Measurements from ENCODE around the gene SLC41A1.
A peak's percentile ranks its signal among the peaks of the same experiment; 100 is the strongest.

The SLC41A1 gene

DNA sequence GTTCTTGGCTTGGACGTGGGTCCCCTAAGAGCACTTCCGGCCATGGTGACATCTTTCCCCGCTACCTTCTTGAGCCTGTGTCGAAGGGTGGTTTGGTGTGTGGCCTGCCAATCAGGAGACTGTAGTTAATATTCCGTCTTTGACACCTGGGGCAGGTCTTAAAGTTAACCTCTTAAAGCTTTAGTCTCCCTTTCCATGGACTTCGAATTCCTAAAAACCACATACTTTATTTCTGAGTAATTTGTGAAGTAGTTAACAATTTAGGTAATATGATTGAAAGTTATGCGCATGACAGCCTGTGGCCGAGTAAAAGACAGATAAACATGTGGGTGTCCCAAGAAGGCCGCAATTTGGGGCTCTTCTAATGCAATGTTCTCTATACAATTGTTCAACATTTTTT lies 27.6 kb downstream of the SLC41A1 start:
- no peak for DNase-seq

DNA sequence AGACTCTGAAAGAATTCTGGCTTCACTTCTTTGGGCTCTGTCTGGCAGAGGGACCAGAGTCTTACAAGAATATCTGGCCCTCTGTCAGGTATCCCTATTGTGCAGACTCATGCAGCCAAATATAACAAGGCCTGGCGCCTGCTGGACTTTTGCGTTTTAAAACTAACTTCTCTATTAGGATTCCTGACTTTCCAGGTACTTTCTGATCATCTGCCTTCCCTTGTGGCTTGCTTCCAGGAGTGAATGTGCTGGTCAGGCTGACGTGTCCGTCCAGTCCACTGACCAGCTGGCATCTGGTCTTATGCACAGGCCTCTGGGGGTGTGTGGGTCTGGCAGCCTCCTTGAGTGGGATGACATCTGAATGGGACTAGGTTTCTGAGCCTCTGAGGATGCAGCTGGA lies 29.1 kb downstream of the SLC41A1 start:
- DNase-seq, result no peak

DNA sequence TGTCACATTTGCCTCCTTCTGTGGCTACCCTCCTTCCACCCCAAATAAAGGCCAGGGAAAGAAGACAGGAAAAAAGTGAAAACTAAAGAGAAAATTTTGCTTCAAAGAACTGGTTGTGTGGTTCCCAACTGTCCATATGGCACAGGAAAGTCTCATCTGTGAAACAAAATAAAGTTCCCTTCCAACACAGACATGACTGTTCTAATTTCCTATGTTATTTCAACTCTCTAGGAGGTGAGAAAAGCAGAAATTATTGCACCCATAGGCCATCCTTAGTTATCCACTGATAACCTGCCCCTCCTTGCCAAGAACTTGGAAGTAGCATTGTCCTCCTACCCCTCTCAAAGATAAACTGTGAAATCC lies 29.6 kb downstream of the SLC41A1 start:
- DNase-seq, result no peak

DNA sequence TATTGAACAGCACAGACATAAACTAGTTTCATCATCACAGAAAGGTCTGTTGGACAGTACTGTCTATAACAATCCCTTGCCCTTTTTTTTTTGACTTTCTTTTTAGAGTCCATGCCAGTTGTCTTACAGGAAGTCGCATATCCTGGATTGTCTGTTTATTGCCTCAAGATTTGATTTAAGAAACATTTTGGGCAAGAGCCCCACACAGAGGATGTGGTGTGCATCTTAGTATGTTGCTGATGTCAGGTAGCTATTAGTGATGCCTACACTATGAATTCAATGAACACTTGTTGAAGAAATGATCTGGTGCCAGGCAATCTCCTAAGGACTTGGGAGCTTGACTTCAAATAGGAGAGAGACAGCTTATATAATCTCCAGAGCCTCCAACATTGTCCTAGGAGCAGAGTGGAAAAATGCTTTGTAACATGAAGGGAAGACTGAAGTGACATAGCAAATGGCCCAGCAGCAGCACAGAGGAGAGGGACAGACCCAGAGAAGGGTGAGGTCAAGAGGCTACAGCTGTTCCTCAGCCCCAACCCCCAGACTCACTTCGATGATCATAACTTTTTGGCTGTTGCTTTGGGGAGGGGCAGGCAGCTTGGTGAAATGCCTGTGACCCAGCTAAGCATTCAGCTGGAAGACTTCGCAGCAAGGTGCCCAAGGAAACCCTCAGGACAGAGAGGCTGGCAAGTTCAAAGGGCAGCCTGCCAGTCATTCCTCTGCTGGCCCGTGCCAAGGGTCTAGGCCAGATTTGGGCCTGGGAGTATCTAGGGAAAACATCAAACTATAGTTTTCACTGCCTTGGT lies 30.2 kb downstream of the SLC41A1 start:
- DNase-seq, result no peak

DNA sequence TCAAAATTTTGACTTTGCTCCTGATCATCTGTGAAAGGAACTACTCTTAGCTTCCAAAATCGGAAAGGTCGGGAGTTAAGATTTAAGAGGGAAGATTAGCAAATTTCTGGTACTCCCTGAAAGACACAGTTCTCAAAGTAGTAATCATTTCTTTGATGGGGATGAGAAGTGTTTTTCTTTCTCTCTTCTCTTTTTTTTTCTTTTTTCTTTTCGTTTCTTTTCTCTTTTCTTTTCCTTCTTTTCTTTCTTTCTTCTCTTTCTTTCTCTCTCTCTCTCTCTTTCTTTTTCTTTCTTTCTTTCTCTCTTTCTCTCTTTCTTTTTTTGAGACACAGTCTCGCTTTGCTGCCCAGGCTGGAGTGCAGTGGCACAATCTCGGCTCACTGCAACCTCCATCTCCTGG lies 32.7 kb downstream of the SLC41A1 start:
- no peak for DNase-seq

DNA sequence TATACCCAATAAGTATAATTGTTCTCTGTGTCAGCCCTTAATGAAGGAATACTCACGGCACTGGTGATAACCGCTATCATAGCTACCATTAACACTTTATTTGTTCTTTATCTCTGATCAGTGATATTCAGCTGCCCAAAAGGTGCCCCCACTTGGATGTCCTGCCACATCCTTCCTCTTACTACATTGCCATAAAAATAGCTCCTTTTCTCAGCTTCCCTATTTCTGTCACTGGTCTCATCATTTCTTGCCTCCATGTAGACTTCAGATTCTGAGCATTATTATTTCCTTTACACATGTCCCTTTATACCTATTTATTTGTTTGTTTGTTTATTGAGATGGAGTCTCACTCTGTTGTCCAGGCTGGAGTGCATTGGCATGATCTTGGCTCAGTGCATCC lies 35.0 kb downstream of the SLC41A1 start:
- DNase-seq, result no peak

DNA sequence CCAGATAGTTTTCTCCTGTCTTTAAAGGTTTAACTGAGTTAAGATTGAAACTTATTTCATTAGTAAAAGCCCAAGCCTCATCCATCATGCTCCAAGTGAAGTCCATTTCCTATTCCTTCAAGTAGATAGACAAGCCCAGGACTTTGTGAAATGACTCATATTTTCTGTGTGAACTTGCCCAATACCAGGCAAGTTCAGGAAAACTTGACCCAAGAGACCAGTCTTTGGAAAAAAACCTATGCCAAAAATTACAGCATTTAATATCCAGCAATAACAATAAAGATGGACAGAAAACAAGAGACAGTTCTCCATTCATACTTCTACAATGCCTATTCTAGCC lies 37.3 kb downstream of the SLC41A1 start:
- no peak for DNase-seq

DNA sequence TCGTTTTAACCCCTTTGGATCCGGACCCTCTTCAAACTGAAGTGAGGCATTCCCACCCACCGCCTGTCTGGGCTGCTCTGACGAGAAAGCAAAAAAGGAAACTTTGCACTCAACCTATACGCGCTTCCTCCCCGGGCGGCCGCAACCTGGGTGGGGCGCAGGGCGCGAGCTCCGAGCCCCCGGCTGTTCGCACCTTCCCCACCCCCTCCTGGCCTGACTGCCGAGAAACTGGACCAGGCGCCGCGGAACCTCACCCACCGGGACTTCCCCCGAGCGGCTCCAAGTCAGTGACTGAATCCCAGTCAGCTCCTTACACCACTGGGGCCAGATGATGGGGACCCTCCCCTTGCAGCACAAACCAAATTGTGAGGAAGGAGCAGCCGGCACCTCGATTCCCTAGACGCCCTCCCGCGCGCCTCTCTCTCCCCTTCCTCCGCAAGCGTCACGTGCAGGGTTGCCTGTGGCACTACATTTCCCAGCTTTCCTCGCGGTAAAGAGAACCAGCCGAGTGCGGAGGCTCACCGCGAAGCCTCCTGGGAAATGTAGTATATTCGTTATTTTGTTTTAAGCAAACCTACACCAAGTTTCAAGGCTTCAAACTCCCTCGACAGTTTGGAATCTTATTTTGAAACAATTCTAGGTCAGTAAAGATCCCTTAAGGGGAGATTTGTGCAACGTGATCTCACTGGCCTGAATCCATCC lies 37.8 kb downstream of the SLC41A1 start, which contains the start of gene RAB29:
TSS of gene RAB29 (minus strand) at position 468 of the 702 bp plus-strand sequence. CDS start 526 bp downstream, outside the sequence.
- DNase-seq, result peak; percentile 72

DNA sequence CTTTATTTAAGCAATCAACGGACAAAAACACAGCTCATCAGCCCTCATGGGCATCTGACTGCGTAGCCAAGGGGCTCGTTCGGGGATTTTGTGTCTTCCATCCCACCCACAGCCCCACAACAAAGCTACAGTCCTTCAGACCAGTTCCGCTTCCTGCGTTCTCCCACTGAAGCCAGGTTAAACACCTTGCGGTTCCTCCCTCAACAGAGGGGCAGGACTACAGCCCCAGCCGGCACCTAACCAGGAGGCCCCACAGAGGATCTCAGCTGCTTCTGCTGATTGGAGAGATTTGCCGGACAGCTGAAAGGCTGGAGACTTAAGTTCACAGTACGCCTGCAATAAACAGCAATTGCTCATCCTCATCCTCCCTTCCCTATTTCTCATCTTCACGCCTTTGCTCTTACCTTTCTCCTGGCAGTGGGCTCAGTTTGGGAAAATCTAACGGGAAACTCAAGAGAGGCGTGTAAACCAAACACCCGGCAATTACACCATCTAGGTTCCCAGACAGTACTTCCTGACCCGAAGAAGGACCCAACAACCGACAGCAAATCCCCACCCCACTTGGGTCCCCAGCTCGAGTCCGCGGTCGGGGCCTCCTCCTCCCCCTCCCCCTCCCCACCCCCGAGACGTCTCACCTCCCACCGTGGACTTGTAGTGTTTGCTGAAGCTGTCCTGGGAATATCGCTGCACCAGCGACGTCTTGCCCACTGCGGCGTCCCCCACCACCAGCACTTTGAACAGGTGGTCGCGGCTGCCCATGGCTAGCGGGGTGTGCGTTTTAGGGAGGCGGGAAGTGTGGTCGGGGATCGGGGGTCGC lies 38.6 kb downstream of the SLC41A1 start:
- DNase-seq, result peak; percentile 16

DNA sequence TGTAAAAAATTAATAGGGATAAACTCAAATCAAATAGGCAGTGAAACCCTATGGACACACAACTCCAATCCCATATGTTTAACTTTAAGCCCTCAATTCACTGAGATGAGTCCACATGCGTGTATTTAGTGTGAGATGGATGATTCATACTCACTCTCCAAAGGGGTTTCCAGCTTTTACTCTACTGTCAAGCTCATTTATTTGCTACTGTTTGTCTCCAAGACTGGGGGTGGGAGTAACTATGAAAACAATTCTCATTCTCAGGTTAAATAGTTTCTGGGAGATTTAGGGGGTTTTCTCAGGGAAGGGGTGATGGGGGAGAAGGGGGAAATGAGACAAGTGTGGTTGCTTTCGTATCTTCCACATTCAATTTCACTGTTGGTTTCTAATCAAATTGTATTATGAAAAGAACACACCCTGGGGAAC lies 40.4 kb downstream of the SLC41A1 start:
- DNase-seq, result no peak

DNA sequence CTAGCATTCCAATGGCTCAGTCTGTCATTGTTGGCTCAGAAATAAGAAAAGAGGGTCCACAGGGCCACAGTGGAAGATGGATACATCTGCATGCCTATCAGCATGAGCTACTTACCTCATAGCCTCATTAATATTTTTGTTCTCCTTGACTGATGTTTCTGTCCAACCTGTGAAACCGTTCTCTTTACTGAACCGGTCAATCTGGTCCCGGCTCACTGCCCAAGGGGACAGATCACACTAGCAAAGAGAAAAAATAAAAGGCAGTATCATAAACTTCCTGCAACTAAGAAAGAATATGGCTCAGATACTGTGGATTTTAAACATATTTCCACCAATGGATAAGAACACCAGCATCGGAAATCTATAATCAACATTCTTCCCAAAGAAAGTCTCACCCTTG lies 42.4 kb downstream of the SLC41A1 start:
- DNase-seq, result no peak

DNA sequence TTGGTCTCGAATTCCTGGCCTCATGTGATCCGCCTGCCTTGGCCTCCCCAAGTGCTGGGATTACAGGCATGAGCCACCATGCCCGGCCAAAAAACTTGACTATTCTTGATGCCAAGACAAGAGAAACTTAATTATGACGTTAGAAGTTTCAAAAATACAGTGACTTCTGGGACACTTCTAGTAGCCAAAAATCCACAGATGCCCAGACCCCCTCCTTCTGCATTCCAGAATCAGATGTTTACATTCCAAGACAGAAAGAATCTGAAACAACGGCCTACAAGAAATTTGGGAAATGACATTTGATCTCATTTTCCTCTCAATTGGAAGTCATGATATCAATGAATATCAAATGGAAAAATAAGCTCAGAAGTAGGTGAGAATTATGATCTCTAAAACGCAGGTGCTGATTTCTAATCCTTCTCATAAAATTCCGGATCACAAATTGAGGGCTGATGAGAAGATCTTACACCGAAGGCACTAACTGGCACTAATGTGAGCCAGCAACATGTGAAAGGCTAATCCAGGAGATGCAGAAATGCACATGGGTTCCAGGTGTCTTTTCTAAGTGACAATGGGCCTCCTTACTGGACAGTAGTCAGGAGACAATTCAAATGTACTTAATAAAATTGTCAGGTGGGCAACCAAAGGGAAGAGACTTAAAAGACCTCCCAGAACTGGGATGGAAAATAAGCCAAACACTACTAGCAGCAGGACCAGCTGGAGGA lies 43.2 kb downstream of the SLC41A1 start:
- no peak for DNase-seq

DNA sequence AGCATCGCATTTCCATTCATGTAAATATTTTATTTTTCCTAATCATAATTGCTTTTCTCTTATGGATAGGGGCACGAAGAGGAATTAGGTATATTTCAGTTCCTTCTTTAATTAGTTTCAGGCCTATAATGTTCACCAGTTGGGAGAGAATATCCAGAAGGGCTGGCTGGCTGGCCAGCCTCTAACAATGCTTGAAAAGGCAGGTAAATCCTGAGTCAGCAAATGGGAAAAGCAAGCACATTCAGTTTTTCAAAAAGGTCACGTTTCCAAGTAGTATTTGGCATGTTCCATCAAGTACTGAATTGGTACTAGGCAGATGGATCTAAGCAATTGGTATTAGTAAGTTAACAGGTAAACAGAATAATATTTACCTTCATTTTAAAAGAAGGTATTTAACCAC lies 45.8 kb downstream of the SLC41A1 start:
- DNase-seq, result no peak

DNA sequence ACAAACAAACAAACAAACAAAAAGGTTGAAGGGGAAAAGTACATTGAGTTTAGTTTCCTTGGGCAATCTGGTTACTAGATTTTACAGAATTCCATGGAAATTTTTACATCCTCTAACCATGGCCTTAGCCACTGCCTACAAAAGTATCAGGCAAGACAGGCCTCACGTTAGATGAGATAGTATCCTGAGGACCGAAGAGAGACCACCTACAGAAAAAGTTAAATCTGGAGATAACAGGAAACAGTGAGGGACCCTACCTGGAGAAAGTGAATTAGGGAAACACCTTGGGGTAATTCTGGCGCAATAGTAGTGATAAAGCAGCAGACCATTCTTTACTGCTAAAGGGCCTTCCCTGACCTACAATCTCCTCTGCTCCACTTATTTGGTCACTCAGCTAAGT lies 46.4 kb downstream of the SLC41A1 start:
- no peak for DNase-seq

DNA sequence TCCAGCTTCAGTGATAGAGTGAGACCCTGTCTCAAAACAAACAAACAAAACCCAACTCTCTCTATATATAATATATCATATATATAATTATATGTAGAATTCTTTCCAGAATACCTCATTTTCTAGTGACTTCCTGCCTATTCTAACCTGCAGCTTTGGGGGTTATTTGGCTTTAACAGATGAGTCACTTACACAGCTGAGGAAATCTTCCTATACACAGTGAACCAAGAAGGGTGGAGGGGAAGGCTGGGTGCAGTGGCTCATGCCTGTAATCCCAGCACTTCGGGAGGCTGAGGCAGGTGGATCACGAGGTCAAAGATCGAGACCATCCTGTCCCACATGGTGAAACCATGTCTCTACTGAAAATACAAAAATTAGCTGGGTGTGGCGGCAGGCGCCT lies 47.0 kb downstream of the SLC41A1 start:
- DNase-seq, result no peak

DNA sequence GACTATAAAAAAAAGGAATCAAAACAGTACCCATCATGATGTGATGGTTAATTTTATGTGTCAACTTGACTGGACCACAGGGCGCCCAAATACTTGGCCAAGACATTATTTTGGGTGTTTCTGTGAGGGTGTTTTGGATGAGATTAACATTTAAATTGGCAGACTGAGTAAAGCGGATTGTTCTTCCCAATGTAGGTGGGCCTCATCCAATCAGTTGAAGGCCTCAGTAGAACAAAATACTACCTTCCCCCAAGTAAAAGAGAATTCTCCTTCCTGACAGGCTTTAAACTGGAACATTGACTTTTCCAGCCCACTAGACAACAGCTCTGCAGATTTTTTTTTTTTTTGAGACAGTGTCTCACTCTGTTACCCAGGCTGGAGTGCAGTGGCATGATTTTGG lies 48.4 kb downstream of the SLC41A1 start:
- no peak for DNase-seq

DNA sequence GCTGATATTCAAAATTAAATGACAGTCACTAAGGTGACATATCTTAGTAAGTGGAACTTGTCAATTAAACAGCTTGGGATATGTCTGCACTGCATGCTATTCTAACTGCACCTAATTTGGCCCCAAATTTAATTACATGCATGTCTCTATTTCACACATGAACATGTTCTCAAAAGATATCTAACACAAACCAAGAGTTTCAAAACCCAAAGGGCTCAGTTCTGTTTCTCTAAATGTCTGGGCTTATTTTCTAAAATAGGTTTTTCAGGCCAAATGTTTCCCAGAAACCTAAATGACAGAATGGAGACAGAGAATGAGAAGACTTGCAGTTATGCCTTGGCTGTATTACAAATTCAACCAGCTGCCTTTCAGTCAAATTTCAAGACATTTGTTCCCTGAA lies 49.0 kb downstream of the SLC41A1 start:
- no peak for DNase-seq

DNA sequence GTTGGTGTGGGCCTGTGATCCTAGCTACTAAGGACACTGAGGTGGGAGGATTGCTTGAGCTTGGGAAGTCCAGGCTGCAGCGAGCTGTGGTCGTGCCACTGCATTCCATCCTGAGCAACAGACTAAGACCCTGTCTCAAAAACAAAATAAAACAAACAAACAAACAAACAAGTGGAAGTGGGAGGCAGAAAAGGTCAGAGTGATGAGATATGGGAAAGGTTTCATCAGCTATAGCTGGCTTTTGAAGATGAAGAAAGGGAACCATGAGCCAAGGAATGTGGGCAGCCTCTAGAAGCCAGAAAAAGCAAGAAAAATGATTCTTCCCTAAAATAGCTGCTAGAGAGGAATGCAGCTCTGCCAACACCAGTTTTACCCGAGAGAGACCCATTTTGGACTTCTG lies 52.4 kb downstream of the SLC41A1 start:
- DNase-seq, result no peak

DNA sequence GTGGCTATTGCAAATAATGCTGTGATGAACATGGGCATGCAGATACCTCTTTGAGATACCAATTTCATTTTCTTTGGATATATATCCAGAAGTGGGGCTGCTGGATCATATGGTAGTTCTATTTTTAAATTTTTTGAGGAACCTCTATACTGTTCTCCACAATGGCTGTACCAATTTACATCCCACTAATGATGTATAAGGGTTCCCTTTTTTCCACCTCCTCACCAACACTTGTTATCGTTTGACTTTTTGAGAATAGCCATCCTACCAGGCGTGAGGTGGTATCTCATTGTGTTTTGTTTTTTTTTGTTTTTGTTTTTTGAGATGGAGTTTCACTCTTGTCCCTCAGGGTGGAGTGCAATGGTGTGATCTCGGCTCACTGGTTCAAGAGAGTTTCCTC lies 56.4 kb downstream of the SLC41A1 start:
- DNase-seq, result no peak

DNA sequence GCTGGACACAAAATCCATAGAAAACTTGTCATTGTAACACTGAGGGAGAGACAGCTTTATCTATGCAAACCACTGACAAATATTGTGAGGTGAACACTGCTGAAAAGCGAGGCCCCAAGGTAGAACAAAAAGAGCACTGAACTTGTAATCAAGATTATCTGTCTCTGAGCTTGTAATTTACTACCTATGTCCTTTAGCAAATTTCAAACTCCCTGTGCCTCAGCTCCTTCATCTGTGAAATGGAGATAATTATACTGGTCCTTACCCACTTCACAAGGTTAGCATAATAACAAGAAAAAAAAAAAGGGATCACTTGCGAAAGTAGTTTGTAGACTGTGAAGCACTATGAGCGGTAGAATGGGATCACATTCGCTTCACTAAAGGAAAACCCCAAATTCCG lies 58.1 kb downstream of the SLC41A1 start:
- no peak for DNase-seq

DNA sequence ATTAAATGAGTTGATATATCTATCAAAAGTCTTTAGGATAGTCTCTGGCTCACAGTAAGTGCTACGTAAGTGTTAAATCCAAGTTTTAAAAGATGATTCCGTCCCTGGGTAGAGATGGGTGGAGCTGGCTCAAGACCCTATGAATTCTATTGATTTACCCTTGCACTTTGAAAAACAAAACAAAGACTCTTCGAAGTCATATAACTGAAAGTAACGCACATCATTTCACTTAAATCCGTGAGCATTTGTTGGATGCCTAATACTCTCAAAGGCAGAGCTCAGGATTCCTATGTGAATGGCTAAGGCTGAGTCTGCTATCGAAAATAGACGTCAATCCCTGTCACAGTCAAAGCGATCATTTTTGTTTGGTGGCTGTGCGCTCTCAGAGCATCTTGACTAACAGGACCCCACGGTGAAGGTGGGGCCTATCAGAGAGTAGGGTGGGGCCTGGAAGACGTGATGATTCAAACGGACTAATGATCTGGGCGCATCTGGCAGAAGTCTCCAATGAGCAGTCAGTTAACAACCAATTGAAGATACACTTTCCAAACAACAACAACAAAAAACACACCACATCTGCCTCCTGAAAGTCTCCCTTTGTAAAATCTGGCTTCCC lies 61.9 kb downstream of the SLC41A1 start:
- DNase-seq, result no peak

Measured in stimulated activated CD4-positive, alpha-beta T cell treated with anti-CD3 and anti-CD28 coated beads, Interleukin-12 subunit alpha, Interleukin-12 subunit beta, amount 100 ng/mL, for 4 hours (primary cell).